Stimulated activated CD4-positive, alpha-beta T cell treated with anti-CD3 and anti-CD28 coated beads, TNF-alpha, amount 100 ng/mL, for 48 hours (primary cell): ENCODE measurements around the gene COL27A1.

ENCODE experiments used
- DNase-seq, 3 donors: peaks; one replicate each; pipeline ENCODE4 v3.0.0-alpha.2; 2020; ENCODE audit warnings: low read depth in 3 of 3

COL27A1 gene

GRCh38 chr9:114227288-114228015 is 72.1 kb downstream of the COL27A1 start:
- no peak for DNase-seq

GRCh38 chr9:114228016-114228808 is 72.9 kb downstream of the COL27A1 start:
- DNase-seq, result no peak

DNA sequence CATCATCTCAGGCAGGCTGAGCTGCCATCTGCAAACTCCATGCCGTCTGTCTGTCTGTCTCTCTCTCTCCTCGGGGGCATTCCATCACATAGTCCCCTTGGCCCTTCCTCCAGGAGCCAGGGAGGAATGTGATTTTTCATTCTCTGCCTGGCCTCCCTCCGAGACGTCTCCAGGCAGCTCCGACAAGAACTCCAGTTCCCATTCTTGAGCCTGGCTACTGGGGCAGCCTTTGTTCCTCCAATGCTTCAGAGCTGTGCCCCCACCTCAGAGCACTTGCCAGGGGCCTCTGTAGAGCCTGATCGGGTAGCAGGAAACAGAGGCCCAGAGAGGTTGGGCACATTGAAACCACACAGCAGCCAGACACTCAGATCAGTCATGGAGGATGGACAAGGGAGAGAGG is 74.0 kb downstream of the COL27A1 start:
- no peak for DNase-seq

DNA sequence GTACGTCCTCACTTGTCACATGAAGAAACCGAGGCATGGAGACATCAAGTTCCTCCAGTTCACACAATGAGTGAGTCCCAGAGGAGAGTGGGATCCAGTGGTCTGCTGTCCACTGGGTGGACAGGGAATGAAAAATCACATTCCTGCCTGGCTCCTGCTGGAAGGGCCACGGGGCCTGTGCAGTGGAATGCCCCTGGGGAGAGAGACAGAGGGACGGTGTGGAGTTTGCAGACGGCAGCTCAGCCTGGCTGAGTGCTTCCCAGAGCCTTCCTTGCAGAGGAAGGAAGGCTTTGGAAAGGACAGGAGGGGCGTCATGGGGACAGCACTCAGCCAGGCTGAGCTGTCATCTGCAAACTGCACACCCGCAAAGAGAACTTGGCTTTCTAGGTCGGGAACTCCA is 74.7 kb downstream of the COL27A1 start:
- no peak for DNase-seq

- no peak for DNase-seq
Measured at GRCh38 chr9:114231273-114231672, 75.9 kb downstream of the COL27A1 start.

DNA sequence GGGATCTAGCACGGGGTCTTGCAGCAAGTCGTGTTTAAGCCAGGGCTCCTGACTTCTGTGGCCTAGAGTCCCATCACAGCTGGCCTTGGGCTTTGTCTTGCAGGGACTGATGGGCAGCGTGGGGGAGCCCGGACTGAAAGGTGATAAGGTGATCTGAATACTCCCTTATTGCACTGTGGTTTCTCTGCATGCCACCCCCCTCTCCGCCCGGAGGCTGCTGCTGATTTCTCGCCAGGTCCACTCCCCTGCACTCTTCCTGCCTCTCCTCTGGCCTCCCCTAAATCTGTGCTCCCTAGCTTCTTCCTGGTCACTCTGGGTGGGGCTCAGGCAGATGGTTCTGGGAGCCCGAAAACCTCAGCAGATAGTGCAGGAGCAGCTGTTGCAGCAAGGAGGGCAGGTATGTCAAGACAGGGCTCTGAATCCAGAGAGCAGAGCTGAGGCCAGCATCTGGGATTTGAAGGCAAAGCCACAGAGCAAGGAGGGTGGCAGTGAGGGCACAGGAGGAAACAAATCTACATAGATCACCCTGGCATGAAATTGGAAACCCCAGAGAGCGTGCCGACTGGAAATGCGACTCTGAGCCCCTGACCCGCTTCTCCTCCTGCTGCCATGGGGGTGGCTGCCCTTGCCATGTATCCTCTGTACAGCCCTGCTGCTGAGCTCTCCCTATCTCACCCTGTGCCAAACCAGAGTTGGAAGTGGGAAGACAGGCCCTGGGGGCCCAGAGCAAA is 76.5 kb downstream of the COL27A1 start:
- DNase-seq, result no peak

GRCh38 chr9:114233491-114234185 is 78.3 kb downstream of the COL27A1 start:
- DNase-seq, result no peak

DNA sequence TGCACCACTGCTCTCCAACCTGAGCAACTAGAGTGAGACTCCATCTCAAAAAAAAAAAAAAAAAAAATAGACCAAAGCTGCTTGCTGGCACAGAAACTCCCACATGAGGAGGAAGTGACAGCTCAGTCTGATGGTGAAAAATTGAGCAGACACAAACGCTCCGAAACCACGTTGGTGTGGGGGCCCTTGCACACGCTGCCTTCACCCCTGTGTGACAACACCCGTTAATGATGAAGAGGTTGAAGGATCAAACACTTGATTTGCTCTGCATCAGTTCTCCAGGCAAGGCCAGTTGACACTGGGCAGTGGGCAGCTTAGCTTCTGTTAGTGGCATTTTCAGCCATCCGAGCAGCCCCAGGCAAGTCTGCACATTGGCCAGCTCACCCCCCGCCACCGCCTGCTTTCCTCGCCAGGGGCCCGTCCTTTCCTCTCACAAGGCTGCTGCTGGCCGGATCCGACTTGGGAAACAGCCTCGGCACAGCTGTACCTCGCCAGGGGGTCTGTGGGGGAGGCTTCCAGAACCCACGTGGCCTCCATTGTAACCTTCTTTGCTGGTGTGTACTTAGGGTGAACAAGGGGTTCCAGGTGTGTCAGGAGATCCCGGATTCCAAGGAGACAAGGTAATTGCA is 79.8 kb downstream of the COL27A1 start:
- peak in 1 of 3 donors; percentile 2 for DNase-seq

- no peak for DNase-seq
Measured at GRCh38 chr9:114236391-114237138, 81.2 kb downstream of the COL27A1 start.

DNA sequence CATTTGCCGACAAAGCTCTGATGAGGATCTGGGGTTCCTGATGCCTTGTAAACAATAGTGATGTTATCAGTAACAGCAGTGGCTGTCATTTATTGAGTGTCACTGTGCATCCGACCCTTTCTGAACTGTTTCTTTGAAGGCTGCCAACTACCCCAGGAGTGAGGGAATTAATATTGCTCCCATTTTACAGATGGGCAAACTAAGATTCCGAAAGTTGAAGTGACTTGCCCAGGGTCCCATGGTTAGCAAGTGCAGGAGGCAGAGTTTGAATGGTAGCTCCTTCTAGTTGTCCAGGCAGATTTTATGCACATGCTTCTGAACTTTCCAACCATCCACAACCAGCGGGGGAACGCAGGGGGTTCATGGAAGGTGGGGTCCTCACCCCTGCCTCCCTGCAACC is 81.9 kb downstream of the COL27A1 start:
- no peak for DNase-seq

DNA sequence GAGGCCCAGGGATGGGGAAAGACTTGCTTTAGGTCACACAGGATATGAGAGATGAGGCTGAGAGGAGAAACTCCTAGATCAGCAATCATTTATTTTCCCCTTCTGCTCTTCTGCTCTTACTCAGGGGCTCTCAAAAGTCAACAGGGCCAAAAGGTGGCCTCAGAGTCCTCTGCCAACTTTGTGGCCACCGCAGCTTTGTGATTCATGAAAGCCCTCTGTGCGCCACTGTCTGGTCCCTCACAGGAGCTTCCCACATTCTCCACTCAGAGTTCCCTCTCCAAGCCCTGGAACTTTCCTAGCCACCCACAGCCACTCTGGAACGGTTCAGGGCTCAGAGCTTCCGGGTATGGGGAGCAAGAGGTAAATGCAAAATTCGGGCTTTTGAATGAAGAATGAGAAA is 82.4 kb downstream of the COL27A1 start:
- no peak for DNase-seq

DNA sequence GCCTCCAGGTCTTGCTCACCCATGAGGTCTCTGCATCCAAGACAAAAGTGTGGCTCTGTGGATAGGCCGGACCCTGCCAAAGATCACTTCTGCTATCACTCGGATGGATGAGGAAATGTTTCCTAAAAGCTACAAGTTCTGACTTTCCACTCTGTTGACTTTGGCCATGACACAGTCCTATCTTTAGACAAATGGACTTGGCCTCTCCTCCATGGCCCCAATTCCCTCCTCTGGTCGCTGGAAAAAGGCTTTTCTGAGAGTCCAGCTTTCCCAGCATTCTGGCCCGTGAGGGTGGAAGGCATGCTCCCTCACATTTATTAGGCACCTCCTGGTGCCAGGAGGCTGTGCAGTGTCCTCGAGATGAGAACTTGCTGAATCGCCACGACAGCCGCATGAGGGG is 83.1 kb downstream of the COL27A1 start:
- DNase-seq, result no peak

DNA sequence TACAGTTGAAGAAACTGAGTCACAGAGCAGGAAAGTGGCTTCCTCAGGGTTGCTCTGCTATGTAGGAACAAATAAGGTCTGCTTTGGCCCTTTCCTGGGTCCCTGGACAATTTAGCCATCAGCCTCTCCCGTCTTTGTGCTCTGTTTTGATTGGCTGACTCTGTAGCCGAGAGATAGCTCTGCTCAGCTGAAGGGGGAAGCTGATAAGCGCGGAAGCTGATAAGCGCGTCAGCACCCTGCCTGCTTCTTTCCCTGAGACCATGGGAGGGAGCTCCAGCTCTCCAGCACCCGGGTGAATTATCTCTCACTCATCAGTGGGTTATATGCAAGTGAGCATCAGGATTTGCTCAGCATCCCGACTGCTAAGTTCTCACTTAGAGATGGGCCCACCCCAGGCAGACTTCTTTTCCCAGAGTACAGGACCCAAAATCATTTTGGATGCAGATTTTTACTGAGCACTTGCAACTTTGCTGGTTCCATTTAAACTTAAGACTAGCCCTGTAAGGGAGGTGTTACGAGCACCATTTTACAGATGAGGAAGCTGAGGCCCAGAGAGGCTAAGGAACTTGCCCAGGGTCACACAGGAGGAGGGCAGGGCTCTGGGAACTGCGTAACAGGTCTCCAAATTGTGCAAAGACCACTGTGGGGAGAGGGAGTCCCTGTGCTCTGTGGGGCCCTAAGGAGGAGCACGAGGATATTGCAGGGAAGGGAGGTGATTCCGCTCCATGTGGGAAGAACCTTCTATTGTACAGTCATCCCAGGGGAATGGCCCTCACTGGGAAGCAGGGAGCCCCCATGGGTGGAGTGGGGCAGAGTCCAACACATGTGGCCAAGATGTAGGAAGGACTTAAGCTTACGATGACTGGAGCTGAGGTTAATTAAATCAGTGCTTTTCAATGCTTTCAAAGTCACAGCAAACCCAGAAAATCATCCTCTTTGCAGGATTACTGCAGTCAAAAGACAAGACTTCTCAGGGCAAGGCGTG is 83.8 kb downstream of the COL27A1 start:
- DNase-seq, result no peak

- DNase-seq, result no peak
Measured at GRCh38 chr9:114240216-114240615, 84.9 kb downstream of the COL27A1 start.

DNA sequence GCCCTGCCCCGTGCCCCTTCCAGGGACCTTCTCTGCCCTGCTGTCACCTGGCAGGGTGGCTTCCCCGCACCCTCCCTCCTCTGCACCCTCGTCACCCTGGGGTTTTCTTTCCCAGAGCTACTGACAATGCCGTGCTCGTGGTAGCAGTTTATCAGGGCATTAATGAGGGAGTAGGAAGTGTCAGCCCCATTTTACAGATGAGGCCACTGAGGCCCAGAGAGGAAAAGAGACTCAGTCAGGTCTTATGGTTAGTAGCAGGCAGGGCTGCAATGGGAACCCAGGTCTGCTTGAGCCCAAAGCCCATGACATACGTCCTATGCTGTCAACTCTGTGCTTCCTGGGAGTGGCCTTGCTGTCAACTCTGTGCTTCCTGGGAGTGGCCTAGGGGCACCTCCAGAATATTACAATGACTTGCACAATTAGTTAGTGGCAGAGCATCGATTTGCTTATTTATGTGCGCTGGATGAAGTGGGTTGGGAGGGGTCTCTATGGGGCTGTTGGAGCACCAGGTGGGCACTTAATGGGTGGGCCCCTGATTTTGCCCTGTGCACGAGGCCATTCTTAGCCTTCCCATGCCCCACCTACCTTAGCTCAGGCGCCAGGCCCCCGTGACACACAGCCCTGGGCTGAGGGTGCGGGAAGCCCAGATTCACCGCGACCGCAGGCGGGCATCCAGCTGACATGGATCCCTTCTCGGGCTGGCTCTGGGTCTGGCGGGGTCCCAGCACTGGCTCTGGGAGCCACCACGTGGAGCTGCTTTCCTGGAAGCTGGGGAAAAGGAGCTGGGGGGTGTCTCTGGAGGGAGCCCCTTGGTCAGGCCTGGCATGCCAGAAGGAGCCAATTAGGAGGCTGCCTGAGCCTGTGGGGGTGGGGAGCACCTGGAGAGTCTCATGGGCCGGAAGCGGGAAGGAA is 85.6 kb downstream of the COL27A1 start:
- no peak for DNase-seq

DNA sequence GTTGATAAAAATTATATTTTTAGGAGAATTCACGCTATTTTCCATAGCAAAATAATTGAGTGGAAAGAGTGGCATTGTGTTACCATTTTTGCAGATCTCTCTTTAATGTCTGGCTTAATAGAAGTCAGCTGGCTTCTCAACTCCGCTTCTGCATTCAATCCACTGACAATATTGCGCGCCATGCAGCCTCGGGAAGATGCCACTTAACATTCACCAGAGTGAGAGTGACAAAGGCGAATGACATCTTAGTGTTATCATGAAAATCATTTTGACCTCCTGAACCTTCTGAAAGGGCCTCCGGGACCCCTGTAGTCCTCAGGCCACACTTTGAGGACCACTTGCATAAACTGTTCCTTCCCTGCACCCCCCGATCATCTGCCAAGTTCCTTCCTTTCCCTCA is 87.5 kb downstream of the COL27A1 start:
- no peak for DNase-seq

DNA sequence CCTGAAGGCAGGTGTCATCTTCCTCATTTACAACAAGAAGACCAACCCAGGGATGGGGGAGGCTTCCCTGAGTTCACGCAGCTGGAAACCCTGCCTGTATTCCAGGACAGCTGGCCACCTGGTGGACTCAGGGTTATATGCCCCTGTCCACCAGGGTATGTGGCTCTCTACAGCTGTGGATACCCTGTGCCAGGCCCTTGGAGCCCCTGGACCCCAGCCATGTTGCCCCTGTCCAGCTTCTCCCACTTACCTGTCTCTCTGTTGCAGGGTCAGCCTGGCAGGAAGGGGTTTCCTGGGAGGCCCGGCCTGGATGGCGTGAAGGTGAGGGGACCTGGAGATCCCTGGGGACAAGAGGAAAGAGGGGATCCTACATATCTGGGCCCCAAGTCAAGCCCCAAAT is 87.9 kb downstream of the COL27A1 start:
- no peak for DNase-seq

- DNase-seq, result no peak
Measured at GRCh38 chr9:114244570-114244969, 89.2 kb downstream of the COL27A1 start.

DNA sequence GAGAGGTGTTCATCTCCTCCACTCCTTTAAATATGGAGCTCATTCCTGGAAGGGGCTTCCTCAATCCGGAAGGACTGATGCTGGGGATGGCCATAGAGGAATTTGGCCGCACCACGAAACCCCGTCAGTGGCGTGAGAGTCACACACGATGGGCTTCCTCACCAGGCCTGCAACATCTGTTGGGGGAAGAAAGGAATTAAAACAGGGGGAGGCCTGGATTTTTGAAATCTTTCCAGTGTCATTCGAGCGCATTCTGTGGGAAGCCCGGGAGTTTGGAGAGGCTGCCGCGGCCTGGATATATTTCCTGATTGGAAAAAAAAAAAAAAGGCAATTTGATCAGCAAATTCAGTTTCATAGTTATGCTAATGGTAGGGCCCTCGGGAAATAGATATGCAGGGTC is 91.2 kb downstream of the COL27A1 start:
- DNase-seq, result no peak
